K562 (cell line): ENCODE results near the gene INCA1. TPM values are rescaled to one million over a fixed set of nuclear protein-coding genes. Genes with fewer than 3 reads are reported as not detected.

Source experiments
- ARID3A ChIP-seq: IDR thresholded peaks from 2 replicates; pipeline ENCODE4 v1.6.1; 2012; ENCODE audit warnings: low read depth, low read length, improper control_type of control experiment, borderline replicate concordance
- ATF7 ChIP-seq: fragments of 450-650 bp; IDR thresholded peaks from 2 replicates; pipeline ENCODE4 v1.7.1; 2014; ENCODE audit warnings: mild to moderate bottlenecking, moderate library complexity
- DIDO1 ChIP-seq: fragments of 450-650 bp; IDR thresholded peaks from 2 replicates; pipeline ENCODE4 v1.6.1; 2016; ENCODE audit warnings: low read depth, missing biosample characterization, missing genetic modification characterization
- FOS ChIP-seq: IDR thresholded peaks from 3 replicates; pipeline ENCODE4 v1.6.1; 2011; ENCODE audit not compliant: insufficient read length; ENCODE audit errors: extremely low read depth
- FOSL1 ChIP-seq: fragments of 200-800 bp; sonication (Bioruptor generic); conservative IDR thresholded peaks from 2 replicates; pipeline ENCODE4 v1.6.1; 2016; ENCODE audit warnings: missing genetic modification characterization, missing compliant biosample characterization
- GATA2 ChIP-seq: sonication (generic); formaldehyde crosslinking; IDR thresholded peaks from 2 replicates; pipeline ENCODE4 v1.4.0; 2020; ENCODE audit warnings: mild to moderate bottlenecking, missing genetic modification reagents
- HDAC1 ChIP-seq, 2 experiments: fragments of 450-650 bp; IDR thresholded peaks; 2 replicates each; pipeline ENCODE4 v1.6.1; 2016 to 2017; ENCODE audit warnings: inconsistent platforms in 1 of 2, mild to moderate bottlenecking in 1 of 2, moderate library complexity in 1 of 2
- HDGF ChIP-seq: fragments of 450-650 bp; IDR thresholded peaks from 2 replicates; pipeline ENCODE4 v1.6.1; 2016
- HNRNPL ChIP-seq: fragments of 200-400 bp; formaldehyde crosslinking; IDR thresholded peaks from 2 replicates; pipeline ENCODE4 v1.6.1; 2017; ENCODE audit warnings: low read depth, mild to moderate bottlenecking, low read length
- ILF3 ChIP-seq: fragments of 450-650 bp; IDR thresholded peaks from 2 replicates; pipeline ENCODE4 v1.6.1; 2018; ENCODE audit warnings: antibody characterized with exemption, mild to moderate bottlenecking, moderate library complexity, borderline replicate concordance
- NFATC3 ChIP-seq: fragments of 450-650 bp; IDR thresholded peaks from 2 replicates; pipeline ENCODE4 v1.6.1; 2017; ENCODE audit warnings: mild to moderate bottlenecking
- PRDM10 ChIP-seq: fragments of 450-650 bp; IDR thresholded peaks from 2 replicates; pipeline ENCODE4 v1.6.1; 2018; ENCODE audit not compliant: partially characterized antibody
- SLC30A9 ChIP-seq: fragments of 250-450 bp; sonication (Bioruptor Pico); IDR thresholded peaks from 2 replicates; pipeline ENCODE4 v1.8.0; 2022; ENCODE audit warnings: mild to moderate bottlenecking, moderate library complexity
- SRSF9 ChIP-seq: fragments of 200-400 bp; formaldehyde crosslinking; IDR thresholded peaks from 2 replicates; pipeline ENCODE4 v1.6.1; 2017; ENCODE audit warnings: low read depth, low read length, borderline replicate concordance
- THAP12 ChIP-seq: fragments of 250-450 bp; sonication (Bioruptor Pico); IDR thresholded peaks from 2 replicates; pipeline ENCODE4 v1.9.0; 2021; ENCODE audit warnings: mild to moderate bottlenecking, inconsistent platforms
- THRB ChIP-seq: fragments of 450-650 bp; formaldehyde crosslinking; conservative IDR thresholded peaks from 2 replicates; pipeline ENCODE4 v1.4.0; 2022; ENCODE audit warnings: mild to moderate bottlenecking, missing genetic modification characterization
- YBX1 ChIP-seq: fragments of 450-650 bp; IDR thresholded peaks from 2 replicates; pipeline ENCODE4 v1.7.1; 2016; ENCODE audit warnings: mild to moderate bottlenecking
- polyA plus RNA-seq, 8 experiments: library from polyadenylated mRNA; depleted of rRNA in 4 of 8; stranded (reverse) in 5 of 8; unstranded in 3 of 8; fragments of >200 nt; fragmentation: Nextera tagmentation in 2 of 8; fragmentation: Illumina TruSeq in 1 of 8; extraction: Ambion mirVana in 2 of 8; extraction: Trizol in 1 of 8; gene quantifications; 2 replicates each; pipeline versions ENCODE4 v1.2.1 to v1.2.3, GENCODE V29; 2011 to 2014; ENCODE audit warnings: inconsistent platforms in 1 of 8, missing spikeins in 1 of 8
- total RNA-seq, 7 experiments: library from RNA; depleted of rRNA in 6 of 7; stranded (reverse); fragments of >200 nt in 6 of 7; fragmentation: Illumina TruSeq in 2 of 7; extraction: Trizol in 2 of 7; gene quantifications; 2 replicates each; pipeline versions ENCODE4 v1.2.1 to v1.2.3, GENCODE V29; 2011 to 2021; ENCODE audit warnings: low replicate concordance in 1 of 7

Gene INCA1
- total and polyA plus RNA-seq, 9 of the 15 experiments (the other 6 are each of a cell fraction or from before 2014, with no cell fraction given) = 0.08 to 0.50 (median 0.13) TPM; not detected in 4

- TF ChIP-seq FOS (peak; percentile 37), THRB (CRISPR knock-in tag) (peak; percentile 3; the same call in 1 of the 2 replicates), ATF7 (peak; percentile 57), DIDO1 (tag) (no peak), YBX1 (no peak), ARID3A (no peak), ILF3 (peak; percentile 65; the same call in 1 of the 2 replicates), THAP12 (CRISPR knock-in tag) (no peak), SLC30A9 (CRISPR knock-in tag) (no peak), HDAC1 (IDR thresholded peaks at IDR 0.05) (no peak), FOSL1 (tag) (peak; percentile 97), NFATC3 (no peak), HDGF (no peak), PRDM10 (no peak), HNRNPL (no peak), GATA2 (CRISPR knock-in tag) (no peak), SRSF9 (no peak)
These were observed 52.0 kb downstream of the INCA1 start (continued) for GRCh38 chr17:4945176-4945943.
